SU-DHL-6 (cell line): ENCODE measurements around the gene LIN28B.

Experiments
- H2AFZ ChIP-seq: fragments of 200-600 bp; sonication (generic); 2 replicates; pipeline ENCODE4 v1.6.1; 2014; ENCODE audit warnings: low read depth, mild to moderate bottlenecking, moderate library complexity, mixed read lengths, antibody characterized with exemption, low read length; ENCODE audit not compliant: severe bottlenecking
- H3F3A ChIP-seq: fragments of 200-600 bp; shearing (Covaris generic); 2 replicates; pipeline ENCODE4 v1.6.0; 2016; ENCODE audit warnings: antibody characterized with exemption, mild to moderate bottlenecking; ENCODE audit not compliant: insufficient read depth
- H3K27ac ChIP-seq: fragments of 200-600 bp; sonication (generic); 2 replicates; pipeline ENCODE4 v1.5.1; 2016; ENCODE audit warnings: low read depth, mild to moderate bottlenecking, low read length, moderate library complexity, mixed read lengths
- H3K27me3 ChIP-seq: fragments of 200-600 bp; sonication (generic), shearing (Covaris generic); 2 replicates; pipeline ENCODE4 v1.6.0; 2014; ENCODE audit warnings: mild to moderate bottlenecking, low read length
- H3K36me3 ChIP-seq: fragments of 200-600 bp; sonication (generic); 2 replicates; pipeline ENCODE4 v1.6.1; 2014; ENCODE audit warnings: mild to moderate bottlenecking, low read length, mixed read lengths
- H3K4me2 ChIP-seq: fragments of 300-600, 200-600 bp; shearing (Covaris generic), sonication (generic); 2 replicates; pipeline ENCODE4 v1.6.0; 2014; ENCODE audit warnings: low read length, low read depth, mild to moderate bottlenecking; ENCODE audit not compliant: poor library complexity, severe bottlenecking
- H3K4me3 ChIP-seq: fragments of 200-600 bp; sonication (generic); 2 replicates; pipeline ENCODE4 v1.5.1; 2014; ENCODE audit warnings: antibody characterized with exemption, low read length, mild to moderate bottlenecking, mixed read lengths; ENCODE audit not compliant: insufficient read depth, poor library complexity, severe bottlenecking
- H3K79me2 ChIP-seq: fragments of 200-600 bp; sonication (generic); 2 replicates; pipeline ENCODE4 v1.6.1; 2014; ENCODE audit warnings: mild to moderate bottlenecking, low read length, moderate library complexity; ENCODE audit not compliant: insufficient read depth
- H3K9ac ChIP-seq: fragments of 200-600 bp; sonication (generic); 2 replicates; pipeline ENCODE4 v1.7.0; 2014; ENCODE audit warnings: mild to moderate bottlenecking, low read length
- H3K9me2 ChIP-seq: fragments of 200-600 bp; sonication (generic); replicated peaks from 2 replicates; pipeline ENCODE4 v1.6.1; 2014; ENCODE audit warnings: low read length; ENCODE audit not compliant: insufficient read depth
- H3K9me3 ChIP-seq: fragments of 200-600 bp; sonication (generic); 2 replicates; pipeline ENCODE4 v1.6.1; 2014; ENCODE audit warnings: low read length, mixed read lengths; ENCODE audit not compliant: insufficient read depth
- H4K20me1 ChIP-seq: fragments of 200-600 bp; sonication (generic); 2 replicates; pipeline ENCODE4 v1.6.1; 2014; ENCODE audit warnings: low read depth, mild to moderate bottlenecking, antibody characterized with exemption, low read length, moderate library complexity, mixed read lengths
- EZH2phosphoT487 ChIP-seq: fragments of 200-600 bp; sonication (generic), shearing (Covaris generic); conservative IDR thresholded peaks from 2 replicates; pipeline ENCODE4 v1.6.1; 2018; ENCODE audit warnings: mild to moderate bottlenecking, antibody characterized with exemption, low read length, moderate library complexity, mixed read lengths
- TF ChIP-seq, protein P1 (sequence below): fragments of 200-600 bp; sonication (generic); IDR thresholded peaks from one replicate; pipeline ENCODE4 v1.5.1; 2017; ENCODE audit warnings: antibody characterized with exemption, mild to moderate bottlenecking, low read length, moderate library complexity; ENCODE audit not compliant: insufficient read depth, poor library complexity, severe bottlenecking

Gene LIN28B

DNA sequence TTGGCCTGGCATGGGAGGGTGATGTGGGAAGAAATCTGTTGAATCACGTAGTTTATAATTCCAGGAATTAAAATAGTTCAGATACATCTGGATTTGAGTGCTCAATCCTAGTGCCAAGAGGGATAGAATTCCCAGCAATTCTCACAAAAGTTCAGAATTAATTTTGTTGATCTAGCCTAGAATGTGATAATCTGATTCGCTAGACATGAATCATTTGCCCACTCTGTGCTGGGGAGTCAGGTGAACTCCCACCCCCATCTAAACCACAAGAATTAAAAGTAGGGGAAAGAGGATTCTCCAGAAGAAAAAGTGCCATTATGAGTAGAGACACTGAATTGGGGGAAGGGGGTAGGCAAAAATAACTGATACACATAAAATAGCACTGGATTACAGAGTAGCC lies 85.0 kb downstream of the LIN28B start:
- H3K27ac ChIP-seq = no peak overlapping the region
- no peaks in the 10 kb centered on the region for H3F3A ChIP-seq
- no peaks in the 10 kb centered on the region for H3K9me3 ChIP-seq
- no peaks in the 10 kb centered on the region for H3K36me3 ChIP-seq
- H3K79me2 ChIP-seq = no peaks in the 10 kb centered on the region
- no peaks in the 10 kb centered on the region for H3K27me3 ChIP-seq
- TF ChIP-seq, protein P1, sequence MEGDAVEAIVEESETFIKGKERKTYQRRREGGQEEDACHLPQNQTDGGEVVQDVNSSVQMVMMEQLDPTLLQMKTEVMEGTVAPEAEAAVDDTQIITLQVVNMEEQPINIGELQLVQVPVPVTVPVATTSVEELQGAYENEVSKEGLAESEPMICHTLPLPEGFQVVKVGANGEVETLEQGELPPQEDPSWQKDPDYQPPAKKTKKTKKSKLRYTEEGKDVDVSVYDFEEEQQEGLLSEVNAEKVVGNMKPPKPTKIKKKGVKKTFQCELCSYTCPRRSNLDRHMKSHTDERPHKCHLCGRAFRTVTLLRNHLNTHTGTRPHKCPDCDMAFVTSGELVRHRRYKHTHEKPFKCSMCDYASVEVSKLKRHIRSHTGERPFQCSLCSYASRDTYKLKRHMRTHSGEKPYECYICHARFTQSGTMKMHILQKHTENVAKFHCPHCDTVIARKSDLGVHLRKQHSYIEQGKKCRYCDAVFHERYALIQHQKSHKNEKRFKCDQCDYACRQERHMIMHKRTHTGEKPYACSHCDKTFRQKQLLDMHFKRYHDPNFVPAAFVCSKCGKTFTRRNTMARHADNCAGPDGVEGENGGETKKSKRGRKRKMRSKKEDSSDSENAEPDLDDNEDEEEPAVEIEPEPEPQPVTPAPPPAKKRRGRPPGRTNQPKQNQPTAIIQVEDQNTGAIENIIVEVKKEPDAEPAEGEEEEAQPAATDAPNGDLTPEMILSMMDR = no peak
- no peak for TF ChIP-seq EZH2phosphoT487
- no peaks in the 10 kb centered on the region for H4K20me1 ChIP-seq
- no peaks in the 10 kb centered on the region for H3K9me2 ChIP-seq
- H3K9ac ChIP-seq = no peak overlapping the region
- no peak overlapping the region for H2AFZ ChIP-seq
- H3K4me3 ChIP-seq = no peak overlapping the region
- no peak overlapping the region for H3K4me2 ChIP-seq

DNA sequence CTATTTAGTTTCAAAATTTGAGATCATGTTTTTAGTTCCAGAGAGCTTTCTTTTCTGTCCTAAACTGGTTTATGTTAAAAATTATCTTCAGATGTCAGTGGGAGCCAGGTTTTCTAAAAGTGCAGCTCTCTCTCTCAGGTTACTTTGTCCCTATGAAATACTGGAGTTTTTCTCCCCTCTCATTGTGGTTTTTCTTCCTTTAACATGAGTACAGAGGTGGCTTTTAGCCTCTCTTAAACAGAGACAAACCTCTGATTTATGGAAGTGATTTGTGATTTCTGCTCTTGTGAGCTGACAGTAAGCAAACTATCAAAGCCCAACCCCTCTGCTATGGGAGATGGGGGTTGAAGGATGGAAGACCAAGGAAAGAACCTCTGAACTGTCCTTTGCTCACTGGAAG lies 85.7 kb downstream of the LIN28B start:
- no peaks in the 10 kb centered on the region for H3F3A ChIP-seq
- H2AFZ ChIP-seq = no peak overlapping the region
- no peaks in the 10 kb centered on the region for H3K36me3 ChIP-seq
- H3K4me3 ChIP-seq = no peak overlapping the region
- no peak overlapping the region for H3K27ac ChIP-seq
- H3K27me3 ChIP-seq = no peaks in the 10 kb centered on the region
- no peaks in the 10 kb centered on the region for H3K9me2 ChIP-seq
- H3K9me3 ChIP-seq = no peaks in the 10 kb centered on the region
- no peak for TF ChIP-seq EZH2phosphoT487
- TF ChIP-seq, protein P1 = no peak
- no peaks in the 10 kb centered on the region for H4K20me1 ChIP-seq
- H3K79me2 ChIP-seq = no peaks in the 10 kb centered on the region
- H3K4me2 ChIP-seq = no peak overlapping the region
- no peak overlapping the region for H3K9ac ChIP-seq

DNA sequence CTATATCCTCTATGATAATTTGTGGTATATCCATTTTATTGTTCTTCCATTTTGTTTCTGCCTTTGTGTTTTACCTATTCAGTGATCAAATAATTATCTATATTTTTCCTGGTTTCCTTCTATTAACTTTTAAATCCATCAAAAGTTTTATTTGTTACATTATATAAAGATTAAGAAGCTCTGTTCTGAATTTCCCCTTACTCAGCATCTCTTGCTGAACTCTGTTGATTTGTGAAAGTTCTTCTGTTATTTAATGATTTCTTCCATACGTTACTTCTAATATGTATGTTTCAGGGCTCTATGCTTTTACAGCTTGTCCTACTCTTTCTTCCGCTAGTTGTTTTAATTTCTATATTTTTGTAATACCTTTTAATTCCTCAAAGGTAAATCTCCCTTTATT lies 87.1 kb downstream of the LIN28B start:
- Histone ChIP-seq H3K27ac (no peak overlapping the region), H3K4me2 (no peak overlapping the region), H3K9ac (no peak overlapping the region), H3K79me2 (no peaks in the 10 kb centered on the region), H3K27me3 (no peaks in the 10 kb centered on the region), H4K20me1 (no peaks in the 10 kb centered on the region), H3K9me3 (no peaks in the 10 kb centered on the region), H3K4me3 (no peak overlapping the region), H2AFZ (no peak overlapping the region), H3K9me2 (no peaks in the 10 kb centered on the region), H3F3A (no peaks in the 10 kb centered on the region), H3K36me3 (no peaks in the 10 kb centered on the region)
- TF ChIP-seq EZH2phosphoT487 = no peak
- TF ChIP-seq, protein P1 = no peak
